K562 (cell line): ENCODE results near the gene SLC9A2. TPM values are rescaled to one million over a fixed set of nuclear protein-coding genes. Genes with fewer than 3 reads are reported as not detected.

Source experiments
- ATAC-seq: fragments of 200-7000 bp; cut with Tn5 transposase; 3 replicates; pipeline ENCODE4 v1.9.1; 2020; ENCODE audit warnings: moderate library complexity
- BruUV-seq: library from RNA; stranded (reverse); fragments of 400-500 nt; replicated peaks from 2 replicates; lab custom pipeline; 2021; lab: Mats Ljungman, UMichigan
- CTCF ChIA-PET: fragments of 300-600 bp; formaldehyde crosslinking; extraction: SDS; loops from one replicate; lab custom pipeline; 2021; ENCODE audit warnings: low intra/inter-chr PET ratio; lab: Yijun Ruan, JAX
- POLR2A ChIA-PET: fragments of 300-600, 350-650 bp; sonication (Branson Sonifier 250); formaldehyde crosslinking; extraction: SDS; loops from one replicate; lab custom pipeline; 2021; ENCODE audit warnings: antibody characterized with exemption, inconsistent platforms; lab: Yijun Ruan, JAX
- DNase-seq, 4 experiments: peaks; one replicate each; pipeline versions ENCODE4 v3.0.0 to v3.0.0-alpha.2; 2011 to 2018; ENCODE audit warnings: low spot score in 3 of 4, mixed read lengths in 3 of 4; ENCODE audit errors: extremely low read depth in 1 of 4
- FAIRE-seq: peaks from 2 replicates; lab custom pipeline; 2011; peaks lifted over from hg19 to GRCh38; lab: Jason Lieb, UNC
- H2AFZ ChIP-seq: 2 replicates; pipeline ENCODE4 v1.6.0; 2011; ENCODE audit warnings: low read depth, low read length, control low read depth, inconsistent platforms
- H3K27ac ChIP-seq: fragments of 200-600 bp; 3 replicates; pipeline ENCODE4 v1.8.0; 2011; ENCODE audit warnings: low read depth, mild to moderate bottlenecking, control low read depth, inconsistent platforms, low read length, moderate library complexity, mixed read lengths; ENCODE audit errors: extremely low read depth
- H3K27me3 ChIP-seq, 2 experiments: fragments of 300-600 bp in 1 of 2; 2 replicates in 1 of 2; 3 replicates in 1 of 2; pipeline versions ENCODE4 v1.6.0 to v1.8.0; 2011; ENCODE audit warnings: inconsistent platforms in 2 of 2, low read length in 2 of 2, mild to moderate bottlenecking in 1 of 2, mixed read lengths in 1 of 2, moderate library complexity in 1 of 2; ENCODE audit not compliant: control insufficient read depth in 2 of 2, insufficient read depth in 2 of 2
- H3K36me3 ChIP-seq: fragments of 300-600 bp; 3 replicates; pipeline ENCODE4 v1.8.0; 2011; ENCODE audit warnings: mild to moderate bottlenecking, low read length, inconsistent platforms; ENCODE audit not compliant: control insufficient read depth, insufficient read depth
- H3K4me1 ChIP-seq, 2 experiments: fragments of 200-600 bp in 1 of 2; replicated peaks in 1 of 2; 2 replicates in 1 of 2; 3 replicates in 1 of 2; pipeline versions ENCODE4 v1.5.1 to v1.8.0; 2011; ENCODE audit warnings: inconsistent platforms in 2 of 2, low read length in 2 of 2, mild to moderate bottlenecking in 1 of 2, mixed read lengths in 1 of 2, moderate library complexity in 1 of 2; ENCODE audit not compliant: control insufficient read depth in 2 of 2, insufficient read depth in 2 of 2
- H3K4me2 ChIP-seq: 2 replicates; pipeline ENCODE4 v1.6.1; 2011; ENCODE audit warnings: low read length, control low read depth, inconsistent platforms, mixed read lengths; ENCODE audit not compliant: insufficient read depth
- H3K4me3 ChIP-seq: fragments of 200-600 bp; sonication (generic), shearing (Covaris generic); 2 replicates; pipeline ENCODE4 v1.5.1; 2016; ENCODE audit warnings: control low read depth, inconsistent platforms
- H3K79me2 ChIP-seq: fragments of 200-600 bp; 3 replicates; pipeline ENCODE4 v1.8.0; 2011; ENCODE audit warnings: low read length, inconsistent platforms; ENCODE audit not compliant: control insufficient read depth, insufficient read depth
- H3K9ac ChIP-seq, 2 experiments: 2 replicates each; pipeline versions ENCODE4 v1.6.0 to v1.6.1; 2011; ENCODE audit warnings: low read depth in 2 of 2, low read length in 2 of 2, control low read depth in 1 of 2, inconsistent platforms in 1 of 2, mild to moderate bottlenecking in 1 of 2, mixed read lengths in 1 of 2; ENCODE audit not compliant: insufficient read depth in 1 of 2
- H3K9me1 ChIP-seq: one replicate; pipeline ENCODE4 v1.6.0; 2011; ENCODE audit warnings: inconsistent platforms, mild to moderate bottlenecking, low read length, moderate library complexity; ENCODE audit not compliant: control insufficient read depth, insufficient read depth
- H3K9me3 ChIP-seq: replicated peaks from 2 replicates; pipeline ENCODE4 v1.5.1; 2011; ENCODE audit warnings: low read depth, low read length, inconsistent platforms; ENCODE audit not compliant: control insufficient read depth, insufficient read depth
- H4K20me1 ChIP-seq: replicated peaks from 2 replicates; pipeline ENCODE4 v1.6.1; 2011; ENCODE audit warnings: low read length, inconsistent platforms, mixed read lengths; ENCODE audit not compliant: control insufficient read depth, insufficient read depth
- SRF ChIP-seq, 2 experiments: fragments of 250-450, 450-650 bp in 1 of 2; sonication (Bioruptor Pico) in 1 of 2; sonication (generic) in 1 of 2; formaldehyde crosslinking; IDR thresholded peaks; 2 replicates each; pipeline versions ENCODE4 v1.5.0 to v1.5.1; 2020 to 2022; ENCODE audit warnings: mild to moderate bottlenecking in 1 of 2, missing genetic modification reagents in 1 of 2
- ZFP36 ChIP-seq: fragments of 150-350 bp; IDR thresholded peaks from 2 replicates; pipeline ENCODE4 v1.6.1; 2018; ENCODE audit warnings: low read length, low read depth; ENCODE audit not compliant: partially characterized antibody
- ZKSCAN3 ChIP-seq: fragments of 250-450 bp; sonication (Bioruptor Pico); IDR thresholded peaks from 2 replicates; pipeline ENCODE4 v1.4.0; 2020
- ZKSCAN8 ChIP-seq: fragments of 200-800 bp; sonication (Bioruptor generic); IDR thresholded peaks from 2 replicates; pipeline ENCODE4 v1.6.1; 2016; ENCODE audit warnings: missing genetic modification characterization, missing compliant biosample characterization
- WGBS: fragments of 100-300 bp; shearing (Covaris generic); methylation state at CpG from one replicate; pipeline ENCODE4 v1.1.6; 2016; ENCODE audit warnings: low coverage, mixed read lengths; ENCODE audit not compliant: insufficient coverage; ENCODE audit errors: missing lambda C conversion rate; 5-methylcytosine and 5-hydroxymethylcytosine counted together
- in situ Hi-C: fragments of 300-500 bp; cut with MboI; formaldehyde crosslinking; loops from 4 replicates; pipeline ENCODE4 v1.15.0; 2018; ENCODE audit warnings: inconsistent platforms, mixed read lengths
- intact Hi-C: fragments of 100-400 bp; cut with micrococcal nuclease; formaldehyde crosslinking; loops from 2 replicates; pipeline ENCODE4 v1.14.2; 2022
- polyA plus RNA-seq, 8 experiments: library from polyadenylated mRNA; depleted of rRNA in 4 of 8; stranded (reverse) in 5 of 8; unstranded in 3 of 8; fragments of >200 nt; fragmentation: Nextera tagmentation in 2 of 8; fragmentation: Illumina TruSeq in 1 of 8; extraction: Ambion mirVana in 2 of 8; extraction: Trizol in 1 of 8; gene quantifications; 2 replicates each; pipeline versions ENCODE4 v1.2.1 to v1.2.3, GENCODE V29; 2011 to 2014; ENCODE audit warnings: inconsistent platforms in 1 of 8, missing spikeins in 1 of 8
- total RNA-seq, 7 experiments: library from RNA; depleted of rRNA in 6 of 7; stranded (reverse); fragments of >200 nt in 6 of 7; fragmentation: Illumina TruSeq in 2 of 7; extraction: Trizol in 2 of 7; gene quantifications; 2 replicates each; pipeline versions ENCODE4 v1.2.1 to v1.2.3, GENCODE V29; 2011 to 2021; ENCODE audit warnings: low replicate concordance in 1 of 7
- TF ChIP-seq, protein P1 (sequence below): fragments of 450-650 bp; IDR thresholded peaks from 2 replicates; pipeline ENCODE4 v1.6.1; 2016
- TF ChIP-seq, protein P2 (sequence below): fragments of 450-650 bp; conservative IDR thresholded peaks from 2 replicates; pipeline ENCODE4 v1.6.1; 2016; ENCODE audit warnings: missing genetic modification characterization, low read depth, mild to moderate bottlenecking, control low read depth, missing compliant biosample characterization
- TF ChIP-seq, protein P3 (sequence below): sonication (generic); formaldehyde crosslinking; IDR thresholded peaks from 2 replicates; pipeline ENCODE4 v1.8.0; 2022; ENCODE audit warnings: mild to moderate bottlenecking, missing genetic modification reagents

Gene SLC9A2
- total and polyA plus RNA-seq, 9 of the 15 experiments (the other 6 are each of a cell fraction or from before 2014, with no cell fraction given) = 0.45 to 3.3 (median 1.6) TPM

DNA sequence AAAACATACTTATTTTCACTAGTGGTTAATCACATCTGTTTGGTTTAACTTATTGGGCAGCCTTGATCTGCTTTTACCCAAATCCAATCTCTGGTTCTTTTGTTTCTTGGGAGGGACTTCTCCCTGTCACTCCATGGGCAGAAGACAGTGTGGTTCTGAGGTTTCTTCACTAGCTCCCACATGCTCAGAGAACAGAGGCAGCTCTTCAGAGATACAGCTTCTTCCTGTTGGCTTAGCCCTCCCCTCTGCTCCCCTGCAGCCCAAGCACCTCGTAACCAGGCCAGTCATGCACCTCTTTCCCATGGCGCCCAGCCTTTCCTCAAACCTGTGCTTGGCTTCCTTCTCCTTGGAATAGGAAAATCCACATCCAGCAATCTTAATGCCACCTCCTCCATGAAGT, 32.8 kb downstream of the SLC9A2 start:
- Histone ChIP-seq H3K4me3 (no peak overlapping the region), H3K4me1 (peaks cover 4 to 12% of the 10 kb centered on the region in 2 experiments; a peak in 3 of 5 replicates), H3K79me2 (no peaks in the 10 kb centered on the region), H3K36me3 (no peaks in the 10 kb centered on the region), H3K9ac (no peak overlapping the region), H3K9me1 (no peaks in the 10 kb centered on the region), H3K4me2 (no peak overlapping the region), H4K20me1 (no peaks in the 10 kb centered on the region), H3K27me3 (no peaks in the 10 kb centered on the region), H2AFZ (no peak overlapping the region), H3K27ac (no peak overlapping the region), H3K9me3 (no peaks in the 10 kb centered on the region)
- no peak for FAIRE-seq
- no peak for DNase-seq
- intact Hi-C loops (loop anchor here (5.0 kb wide), 1 partner anchor 35 kb away; the partner anchor contains the start of gene SLC9A2), in situ Hi-C loops (no loop called here)
- WGBS = 17% methylated on average over 2 of the region's 2 CpGs
- POLR2A ChIA-PET = no interaction called here
- CTCF ChIA-PET = no interaction called here
- no TSS peak for BruUV-seq
- ATAC-seq = peak; percentile 55
- TF ChIP-seq SRF (CRISPR knock-in tag; IDR thresholded peaks at IDR 0.05) (no peak), ZFP36 (peak; percentile 47), ZKSCAN8 (CRISPR knock-in tag) (no peak)
- TF ChIP-seq, protein P1, sequence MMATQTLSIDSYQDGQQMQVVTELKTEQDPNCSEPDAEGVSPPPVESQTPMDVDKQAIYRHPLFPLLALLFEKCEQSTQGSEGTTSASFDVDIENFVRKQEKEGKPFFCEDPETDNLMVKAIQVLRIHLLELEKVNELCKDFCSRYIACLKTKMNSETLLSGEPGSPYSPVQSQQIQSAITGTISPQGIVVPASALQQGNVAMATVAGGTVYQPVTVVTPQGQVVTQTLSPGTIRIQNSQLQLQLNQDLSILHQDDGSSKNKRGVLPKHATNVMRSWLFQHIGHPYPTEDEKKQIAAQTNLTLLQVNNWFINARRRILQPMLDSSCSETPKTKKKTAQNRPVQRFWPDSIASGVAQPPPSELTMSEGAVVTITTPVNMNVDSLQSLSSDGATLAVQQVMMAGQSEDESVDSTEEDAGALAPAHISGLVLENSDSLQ = peak; percentile 7; the same call in 1 of the 2 replicates

DNA sequence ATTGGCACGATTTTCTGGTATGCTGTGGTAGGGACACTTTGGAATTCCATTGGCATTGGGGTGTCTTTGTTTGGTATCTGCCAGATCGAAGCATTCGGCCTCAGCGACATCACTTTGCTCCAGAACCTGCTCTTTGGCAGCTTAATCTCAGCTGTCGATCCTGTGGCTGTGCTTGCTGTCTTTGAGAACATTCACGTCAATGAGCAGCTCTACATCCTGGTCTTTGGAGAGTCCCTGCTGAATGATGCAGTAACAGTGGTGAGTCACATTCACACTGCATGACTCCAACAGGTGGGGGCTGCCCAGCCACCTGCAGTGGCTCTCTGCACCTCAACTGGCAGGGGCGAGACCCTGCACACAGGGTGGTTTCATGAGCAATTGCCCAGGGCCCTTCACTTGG, 38.4 kb downstream of the SLC9A2 start:
- H3K4me2 ChIP-seq = no peak overlapping the region
- H4K20me1 ChIP-seq = no peaks in the 10 kb centered on the region
- in situ Hi-C loops (no loop called here), intact Hi-C loops (no loop called here)
- no peaks in the 10 kb centered on the region for H3K79me2 ChIP-seq
- no peak overlapping the region for H2AFZ ChIP-seq
- no peak overlapping the region for H3K4me3 ChIP-seq
- ChIA-PET CTCF (no interaction called here), POLR2A (no interaction called here)
- H3K4me1 ChIP-seq = peaks cover 9 to 28% of the 10 kb centered on the region in 2 experiments; a peak in 4 of 5 replicates
- no peaks in the 10 kb centered on the region for H3K9me3 ChIP-seq
- no peaks in the 10 kb centered on the region for H3K9me1 ChIP-seq
- H3K27ac ChIP-seq = no peak overlapping the region
- no peaks in the 10 kb centered on the region for H3K36me3 ChIP-seq
- FAIRE-seq (no peak), DNase-seq (no peak), ATAC-seq (no peak)
- H3K9ac ChIP-seq = 0 out of 4 replicates have a peak overlapping the region, but pooled peaks of 1 of the 2 experiments have one; percentile 28
- BruUV-seq = no TSS peak
- H3K27me3 ChIP-seq = no peaks in the 10 kb centered on the region
- WGBS = 62% methylated on average over 4 of the region's 7 CpGs
- TF ChIP-seq, protein P2, sequence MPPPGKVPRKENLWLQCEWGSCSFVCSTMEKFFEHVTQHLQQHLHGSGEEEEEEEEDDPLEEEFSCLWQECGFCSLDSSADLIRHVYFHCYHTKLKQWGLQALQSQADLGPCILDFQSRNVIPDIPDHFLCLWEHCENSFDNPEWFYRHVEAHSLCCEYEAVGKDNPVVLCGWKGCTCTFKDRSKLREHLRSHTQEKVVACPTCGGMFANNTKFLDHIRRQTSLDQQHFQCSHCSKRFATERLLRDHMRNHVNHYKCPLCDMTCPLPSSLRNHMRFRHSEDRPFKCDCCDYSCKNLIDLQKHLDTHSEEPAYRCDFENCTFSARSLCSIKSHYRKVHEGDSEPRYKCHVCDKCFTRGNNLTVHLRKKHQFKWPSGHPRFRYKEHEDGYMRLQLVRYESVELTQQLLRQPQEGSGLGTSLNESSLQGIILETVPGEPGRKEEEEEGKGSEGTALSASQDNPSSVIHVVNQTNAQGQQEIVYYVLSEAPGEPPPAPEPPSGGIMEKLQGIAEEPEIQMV (tag) = no peak
- TF ChIP-seq, protein P3, sequence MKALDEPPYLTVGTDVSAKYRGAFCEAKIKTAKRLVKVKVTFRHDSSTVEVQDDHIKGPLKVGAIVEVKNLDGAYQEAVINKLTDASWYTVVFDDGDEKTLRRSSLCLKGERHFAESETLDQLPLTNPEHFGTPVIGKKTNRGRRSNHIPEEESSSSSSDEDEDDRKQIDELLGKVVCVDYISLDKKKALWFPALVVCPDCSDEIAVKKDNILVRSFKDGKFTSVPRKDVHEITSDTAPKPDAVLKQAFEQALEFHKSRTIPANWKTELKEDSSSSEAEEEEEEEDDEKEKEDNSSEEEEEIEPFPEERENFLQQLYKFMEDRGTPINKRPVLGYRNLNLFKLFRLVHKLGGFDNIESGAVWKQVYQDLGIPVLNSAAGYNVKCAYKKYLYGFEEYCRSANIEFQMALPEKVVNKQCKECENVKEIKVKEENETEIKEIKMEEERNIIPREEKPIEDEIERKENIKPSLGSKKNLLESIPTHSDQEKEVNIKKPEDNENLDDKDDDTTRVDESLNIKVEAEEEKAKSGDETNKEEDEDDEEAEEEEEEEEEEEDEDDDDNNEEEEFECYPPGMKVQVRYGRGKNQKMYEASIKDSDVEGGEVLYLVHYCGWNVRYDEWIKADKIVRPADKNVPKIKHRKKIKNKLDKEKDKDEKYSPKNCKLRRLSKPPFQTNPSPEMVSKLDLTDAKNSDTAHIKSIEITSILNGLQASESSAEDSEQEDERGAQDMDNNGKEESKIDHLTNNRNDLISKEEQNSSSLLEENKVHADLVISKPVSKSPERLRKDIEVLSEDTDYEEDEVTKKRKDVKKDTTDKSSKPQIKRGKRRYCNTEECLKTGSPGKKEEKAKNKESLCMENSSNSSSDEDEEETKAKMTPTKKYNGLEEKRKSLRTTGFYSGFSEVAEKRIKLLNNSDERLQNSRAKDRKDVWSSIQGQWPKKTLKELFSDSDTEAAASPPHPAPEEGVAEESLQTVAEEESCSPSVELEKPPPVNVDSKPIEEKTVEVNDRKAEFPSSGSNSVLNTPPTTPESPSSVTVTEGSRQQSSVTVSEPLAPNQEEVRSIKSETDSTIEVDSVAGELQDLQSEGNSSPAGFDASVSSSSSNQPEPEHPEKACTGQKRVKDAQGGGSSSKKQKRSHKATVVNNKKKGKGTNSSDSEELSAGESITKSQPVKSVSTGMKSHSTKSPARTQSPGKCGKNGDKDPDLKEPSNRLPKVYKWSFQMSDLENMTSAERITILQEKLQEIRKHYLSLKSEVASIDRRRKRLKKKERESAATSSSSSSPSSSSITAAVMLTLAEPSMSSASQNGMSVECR (CRISPR knock-in tag) = no peak
- no peak for TF ChIP-seq ZKSCAN3 (CRISPR knock-in tag)
